ENCODE data around the gene RAB36.

GRCh38 chr22:23109079-23109347 is 36.3 kb upstream of the RAB36 start:
- TF ChIP-seq CTCF (IDR thresholded peaks at IDR 0.05) (no peak), TEAD1 (CRISPR knock-in tag; IDR thresholded peaks at IDR 0.05) (no peak), ATF3 (CRISPR knock-in tag; conservative IDR thresholded peaks at IDR 0.05) (no peak), CDX4 (CRISPR knock-in tag; IDR thresholded peaks at IDR 0.05; ENCODE audit: borderline replicate concordance) (no peak), ZNF219 (CRISPR knock-in tag; IDR thresholded peaks at IDR 0.05; ENCODE audit: borderline replicate concordance) (no peak), PRRX2 (CRISPR knock-in tag; IDR thresholded peaks at IDR 0.05) (no peak), ELF4 (CRISPR knock-in tag; IDR thresholded peaks at IDR 0.05; ENCODE audit: low read depth) (no peak), RELA (CRISPR knock-in tag; IDR thresholded peaks at IDR 0.05; ENCODE audit: borderline replicate concordance) (no peak), MLX (CRISPR knock-in tag; IDR thresholded peaks at IDR 0.05) (no peak), ATF6 (CRISPR knock-in tag; IDR thresholded peaks at IDR 0.05) (no peak), ARID4B (CRISPR knock-in tag; IDR thresholded peaks at IDR 0.05; ENCODE audit: borderline replicate concordance) (no peak)
